Suprapubic skin (tissue), 4 donors: ENCODE results near the gene INSM1.

Source experiments
- CTCF ChIP-seq, 2 donors: fragments of 200-600 bp in 1 of 2; fragments of 450-650 bp in 1 of 2; sonication (generic) in 1 of 2; IDR thresholded peaks; one replicate each; pipeline ENCODE4 v1.5.1; 2016 to 2019; ENCODE audit warnings: antibody characterized with exemption in 2 of 2, mild to moderate bottlenecking in 1 of 2, moderate library complexity in 1 of 2
- EP300 ChIP-seq: sonication (generic); formaldehyde crosslinking; IDR thresholded peaks from one replicate; pipeline ENCODE4 v1.6.1; 2017; ENCODE audit warnings: antibody characterized with exemption
- POLR2A ChIP-seq, 2 donors: fragments of 450-650 bp; IDR thresholded peaks; one replicate each; pipeline ENCODE4 v1.6.1; 2017; ENCODE audit warnings: antibody characterized with exemption in 2 of 2, mild to moderate bottlenecking in 2 of 2, moderate library complexity in 2 of 2
- POLR2AphosphoS5 ChIP-seq, 3 donors: sonication (generic); formaldehyde crosslinking; IDR thresholded peaks; one replicate each; pipeline ENCODE4 v1.6.1; 2017; ENCODE audit warnings: antibody characterized with exemption in 3 of 3

GRCh38 chr20:20411402-20411801, 43.5 kb downstream of the INSM1 start:
- no peak for TF ChIP-seq CTCF (IDR thresholded peaks at IDR 0.05)
- TF ChIP-seq EP300: no peak
- no peak for TF ChIP-seq POLR2A (IDR thresholded peaks at IDR 0.05)
- TF ChIP-seq POLR2AphosphoS5 (IDR thresholded peaks at IDR 0.05): no peak
